ENCODE data around the gene SLC4A3.

GRCh38 chr2:219663116-219663762 lies 35.8 kb downstream of the SLC4A3 start:
- TF ChIP-seq, protein P1, sequence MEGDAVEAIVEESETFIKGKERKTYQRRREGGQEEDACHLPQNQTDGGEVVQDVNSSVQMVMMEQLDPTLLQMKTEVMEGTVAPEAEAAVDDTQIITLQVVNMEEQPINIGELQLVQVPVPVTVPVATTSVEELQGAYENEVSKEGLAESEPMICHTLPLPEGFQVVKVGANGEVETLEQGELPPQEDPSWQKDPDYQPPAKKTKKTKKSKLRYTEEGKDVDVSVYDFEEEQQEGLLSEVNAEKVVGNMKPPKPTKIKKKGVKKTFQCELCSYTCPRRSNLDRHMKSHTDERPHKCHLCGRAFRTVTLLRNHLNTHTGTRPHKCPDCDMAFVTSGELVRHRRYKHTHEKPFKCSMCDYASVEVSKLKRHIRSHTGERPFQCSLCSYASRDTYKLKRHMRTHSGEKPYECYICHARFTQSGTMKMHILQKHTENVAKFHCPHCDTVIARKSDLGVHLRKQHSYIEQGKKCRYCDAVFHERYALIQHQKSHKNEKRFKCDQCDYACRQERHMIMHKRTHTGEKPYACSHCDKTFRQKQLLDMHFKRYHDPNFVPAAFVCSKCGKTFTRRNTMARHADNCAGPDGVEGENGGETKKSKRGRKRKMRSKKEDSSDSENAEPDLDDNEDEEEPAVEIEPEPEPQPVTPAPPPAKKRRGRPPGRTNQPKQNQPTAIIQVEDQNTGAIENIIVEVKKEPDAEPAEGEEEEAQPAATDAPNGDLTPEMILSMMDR (IDR thresholded peaks at IDR 0.05) = no peak
- TF ChIP-seq POLR2AphosphoS5 (IDR thresholded peaks at IDR 0.05; ENCODE audit: low read depth, low read length) (no peak), CHD2 (IDR thresholded peaks at IDR 0.05; ENCODE audit: low read length, partially characterized antibody) (no peak), EP300 (IDR thresholded peaks at IDR 0.05; ENCODE audit: borderline replicate concordance in 1 of 2, low read depth in 1 of 2, low read length in 1 of 2) (no peak), TEAD4 (IDR thresholded peaks at IDR 0.05; ENCODE audit: borderline replicate concordance, insufficient read depth) (no peak), FOXM1 (IDR thresholded peaks at IDR 0.05; ENCODE audit: low read depth) (no peak), SIN3A (IDR thresholded peaks at IDR 0.05; ENCODE audit: borderline replicate concordance, low read depth, low read length) (no peak), GABPA (IDR thresholded peaks at IDR 0.05; ENCODE audit: low read depth) (no peak), RFX5 (IDR thresholded peaks at IDR 0.05; ENCODE audit: low read length) (no peak), USF2 (IDR thresholded peaks at IDR 0.05; ENCODE audit: borderline replicate concordance, low read depth, low read length) (no peak), NFIC (IDR thresholded peaks at IDR 0.05; ENCODE audit: borderline replicate concordance) (no peak)
- TF ChIP-seq, protein P2, sequence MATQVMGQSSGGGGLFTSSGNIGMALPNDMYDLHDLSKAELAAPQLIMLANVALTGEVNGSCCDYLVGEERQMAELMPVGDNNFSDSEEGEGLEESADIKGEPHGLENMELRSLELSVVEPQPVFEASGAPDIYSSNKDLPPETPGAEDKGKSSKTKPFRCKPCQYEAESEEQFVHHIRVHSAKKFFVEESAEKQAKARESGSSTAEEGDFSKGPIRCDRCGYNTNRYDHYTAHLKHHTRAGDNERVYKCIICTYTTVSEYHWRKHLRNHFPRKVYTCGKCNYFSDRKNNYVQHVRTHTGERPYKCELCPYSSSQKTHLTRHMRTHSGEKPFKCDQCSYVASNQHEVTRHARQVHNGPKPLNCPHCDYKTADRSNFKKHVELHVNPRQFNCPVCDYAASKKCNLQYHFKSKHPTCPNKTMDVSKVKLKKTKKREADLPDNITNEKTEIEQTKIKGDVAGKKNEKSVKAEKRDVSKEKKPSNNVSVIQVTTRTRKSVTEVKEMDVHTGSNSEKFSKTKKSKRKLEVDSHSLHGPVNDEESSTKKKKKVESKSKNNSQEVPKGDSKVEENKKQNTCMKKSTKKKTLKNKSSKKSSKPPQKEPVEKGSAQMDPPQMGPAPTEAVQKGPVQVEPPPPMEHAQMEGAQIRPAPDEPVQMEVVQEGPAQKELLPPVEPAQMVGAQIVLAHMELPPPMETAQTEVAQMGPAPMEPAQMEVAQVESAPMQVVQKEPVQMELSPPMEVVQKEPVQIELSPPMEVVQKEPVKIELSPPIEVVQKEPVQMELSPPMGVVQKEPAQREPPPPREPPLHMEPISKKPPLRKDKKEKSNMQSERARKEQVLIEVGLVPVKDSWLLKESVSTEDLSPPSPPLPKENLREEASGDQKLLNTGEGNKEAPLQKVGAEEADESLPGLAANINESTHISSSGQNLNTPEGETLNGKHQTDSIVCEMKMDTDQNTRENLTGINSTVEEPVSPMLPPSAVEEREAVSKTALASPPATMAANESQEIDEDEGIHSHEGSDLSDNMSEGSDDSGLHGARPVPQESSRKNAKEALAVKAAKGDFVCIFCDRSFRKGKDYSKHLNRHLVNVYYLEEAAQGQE (IDR thresholded peaks at IDR 0.05; ENCODE audit: low read depth, low read length) = no peak
- TF ChIP-seq, protein P3, sequence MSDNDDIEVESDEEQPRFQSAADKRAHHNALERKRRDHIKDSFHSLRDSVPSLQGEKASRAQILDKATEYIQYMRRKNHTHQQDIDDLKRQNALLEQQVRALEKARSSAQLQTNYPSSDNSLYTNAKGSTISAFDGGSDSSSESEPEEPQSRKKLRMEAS (IDR thresholded peaks at IDR 0.05; ENCODE audit: low read depth) = no peak
